GM21619 (cell line): ENCODE measurements around the gene NOP10.

ENCODE experiments used
- ATAC-seq: cut with Tn5 transposase; IDR thresholded peaks from one replicate; pipeline ENCODE4 v1.9.1; 2021; ENCODE audit not compliant: unreplicated experiment

The NOP10 gene

DNA sequence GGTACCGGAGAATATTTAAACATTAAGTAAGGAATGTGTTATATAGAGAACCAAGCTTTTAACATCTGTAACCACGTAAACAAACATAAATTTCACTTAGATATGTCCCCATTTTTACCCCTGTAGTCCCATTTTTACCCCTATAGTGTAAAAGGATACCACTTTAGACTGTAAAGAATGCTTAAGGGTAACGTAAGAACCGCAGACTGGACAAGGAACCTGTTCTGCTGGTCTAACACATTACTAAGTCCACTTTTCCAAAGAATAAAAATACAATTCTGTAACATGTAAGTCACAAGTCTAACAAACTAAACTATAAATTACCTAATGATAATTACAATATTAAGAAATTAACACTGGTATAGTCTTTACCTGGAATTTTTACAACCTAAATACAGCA is 8.3 kb downstream of the NOP10 start:
- ATAC-seq: no peak

DNA sequence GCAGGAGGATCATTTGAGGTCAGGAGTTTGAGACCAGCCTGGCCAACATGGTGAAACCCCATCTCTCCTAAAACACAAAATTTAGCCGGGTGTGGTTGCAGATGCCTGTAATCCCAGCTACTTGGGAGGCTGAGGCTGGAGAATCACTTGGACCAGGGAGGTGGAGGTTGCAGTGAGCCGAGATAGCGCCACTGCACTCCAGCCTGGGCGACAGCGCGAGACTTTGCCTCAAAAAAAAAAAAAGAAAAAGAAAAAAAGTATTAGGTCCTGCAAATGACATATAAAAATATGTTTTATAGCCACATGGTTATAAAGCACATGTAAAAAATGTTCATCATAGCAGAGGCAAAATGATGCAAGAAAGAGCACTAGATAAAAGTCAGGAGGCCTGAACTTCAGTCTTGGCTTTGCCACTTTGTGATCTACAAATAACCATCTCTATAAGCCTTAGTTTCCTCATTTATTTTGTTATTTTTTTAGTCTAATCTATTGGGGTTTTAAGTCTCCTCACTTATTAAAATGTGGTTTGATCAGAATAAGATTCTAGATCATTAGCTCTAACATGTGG is 10.3 kb downstream of the NOP10 start:
- ATAC-seq: no peak

DNA sequence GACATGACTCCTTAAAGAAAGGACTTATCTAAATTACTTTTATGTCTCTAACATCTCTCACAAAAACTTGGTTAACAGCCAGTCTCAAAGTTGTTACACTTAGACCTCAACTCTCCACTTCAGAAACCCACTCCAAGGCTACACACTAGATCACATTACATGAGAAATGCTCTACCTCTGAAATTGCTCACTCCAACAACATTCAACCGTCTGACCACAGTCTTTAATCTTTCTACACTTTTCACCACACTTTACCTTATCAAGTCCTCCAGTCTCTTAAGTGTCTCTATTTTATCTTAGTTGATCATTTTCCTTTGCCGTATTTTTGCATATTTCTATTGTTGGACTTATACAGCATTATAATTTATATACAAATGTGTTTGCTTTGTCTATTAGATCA is 11.1 kb downstream of the NOP10 start:
- ATAC-seq: no peak

DNA sequence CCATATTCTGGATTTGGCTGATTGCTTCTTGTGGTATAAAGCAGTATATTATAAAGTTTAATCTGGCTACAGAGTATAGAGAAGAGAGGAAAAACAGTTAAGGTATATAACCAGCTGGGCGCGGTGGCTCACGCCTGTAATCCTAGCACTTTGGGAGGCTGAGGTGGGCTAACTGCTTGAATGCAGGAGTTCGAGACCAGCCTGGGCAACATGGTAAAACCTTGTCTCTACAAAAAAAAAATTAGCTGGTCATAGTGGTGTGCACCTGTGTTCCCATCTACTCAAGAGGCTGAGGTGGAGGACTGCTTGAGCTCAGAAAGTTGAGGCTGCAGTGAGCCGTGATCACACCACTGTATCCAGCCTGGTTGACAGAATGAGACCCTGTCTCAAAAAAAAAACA is 12.7 kb downstream of the NOP10 start:
- no peak for ATAC-seq

DNA sequence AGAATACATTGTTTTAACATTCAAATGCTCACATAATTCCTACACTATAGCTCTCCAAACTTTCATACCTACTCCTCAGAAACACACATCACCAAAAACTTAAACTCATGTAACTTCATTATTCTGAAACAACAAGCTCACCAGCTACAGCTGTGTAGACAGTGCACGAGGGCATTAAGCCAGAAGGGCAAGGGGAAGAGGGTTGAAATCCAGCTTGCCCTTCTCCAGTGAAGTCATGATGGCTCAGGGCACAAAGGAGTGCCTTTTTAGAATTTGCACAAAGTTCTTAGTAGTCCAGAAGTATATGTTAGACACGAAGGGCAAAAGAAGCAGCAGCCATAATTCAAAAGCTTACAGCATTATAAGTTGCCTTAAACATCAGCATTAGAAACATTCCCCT is 13.9 kb downstream of the NOP10 start:
- ATAC-seq: no peak

DNA sequence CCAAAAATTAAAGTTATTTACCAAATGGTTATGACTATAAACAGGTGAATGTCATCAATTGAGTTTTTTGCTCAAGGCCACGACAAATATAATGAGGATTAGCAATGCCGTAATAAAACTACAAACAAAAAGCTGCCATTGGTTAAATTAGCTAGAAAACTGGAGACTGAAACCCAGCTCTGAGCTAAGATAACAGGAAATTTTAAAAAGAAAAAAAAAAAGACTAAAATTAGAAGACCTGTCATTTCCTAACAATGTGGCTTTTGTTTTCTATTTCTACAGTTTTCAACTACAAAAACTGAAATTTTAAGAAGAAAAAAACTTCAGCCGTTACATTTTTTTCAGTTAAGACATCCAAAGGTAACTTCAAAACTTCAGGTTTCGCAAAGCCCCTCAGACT is 15.0 kb downstream of the NOP10 start:
- no peak for ATAC-seq

DNA sequence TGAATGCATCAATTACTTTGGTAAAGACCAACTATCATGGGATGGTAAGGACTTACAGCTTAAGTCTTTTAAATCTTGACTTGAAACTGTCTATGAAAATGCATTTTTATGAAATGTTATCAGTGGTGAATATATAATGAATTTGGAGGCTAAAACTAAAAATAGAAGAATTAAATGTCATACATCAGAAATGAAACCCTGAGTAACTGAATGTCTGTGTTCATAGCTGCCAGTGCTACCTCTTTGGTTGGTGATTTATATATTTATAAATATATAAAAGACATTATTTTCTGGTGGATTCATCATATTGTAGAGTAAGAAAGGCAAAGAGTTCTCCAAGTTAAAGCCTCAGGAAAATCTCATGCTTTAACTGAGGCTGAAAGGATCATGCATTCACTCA is 17.6 kb downstream of the NOP10 start:
- ATAC-seq: no peak

DNA sequence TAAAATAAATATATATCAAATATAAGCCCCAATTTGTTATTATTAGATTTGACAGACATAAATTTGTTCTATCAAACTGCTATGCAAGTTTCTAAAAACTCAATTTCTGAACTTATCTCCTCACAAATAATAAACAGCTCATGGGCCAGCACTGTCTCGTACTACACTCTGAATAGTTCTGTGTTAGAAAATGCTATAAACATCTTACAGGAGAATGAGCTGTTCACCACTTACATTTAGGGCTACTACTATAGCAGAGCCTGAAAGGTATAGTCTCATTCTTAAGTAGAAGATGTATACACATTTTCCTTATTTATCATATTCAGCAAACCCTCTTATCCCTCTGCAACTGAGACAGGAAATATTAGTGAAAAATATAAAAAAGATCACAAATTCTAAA is 18.0 kb downstream of the NOP10 start:
- ATAC-seq: no peak

DNA sequence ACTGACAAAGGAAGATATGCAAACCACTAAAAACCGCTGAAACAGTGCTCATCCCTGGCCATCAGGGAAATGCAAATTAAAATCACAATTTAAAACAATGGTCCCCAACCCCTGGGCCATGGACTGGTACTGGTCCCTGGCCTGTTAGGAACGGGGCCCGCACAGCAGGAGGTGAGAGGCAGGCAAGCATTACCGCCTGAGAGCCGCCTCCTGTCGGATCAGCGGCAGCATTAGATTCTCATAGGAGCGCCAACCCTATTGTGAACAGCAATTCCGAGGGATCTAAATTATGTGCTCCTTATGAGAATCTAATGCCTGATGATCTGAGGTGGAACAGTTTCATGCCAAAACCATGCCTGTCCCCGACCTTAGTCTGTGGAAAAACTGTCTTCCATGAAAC is 19.7 kb downstream of the NOP10 start:
- no peak for ATAC-seq

DNA sequence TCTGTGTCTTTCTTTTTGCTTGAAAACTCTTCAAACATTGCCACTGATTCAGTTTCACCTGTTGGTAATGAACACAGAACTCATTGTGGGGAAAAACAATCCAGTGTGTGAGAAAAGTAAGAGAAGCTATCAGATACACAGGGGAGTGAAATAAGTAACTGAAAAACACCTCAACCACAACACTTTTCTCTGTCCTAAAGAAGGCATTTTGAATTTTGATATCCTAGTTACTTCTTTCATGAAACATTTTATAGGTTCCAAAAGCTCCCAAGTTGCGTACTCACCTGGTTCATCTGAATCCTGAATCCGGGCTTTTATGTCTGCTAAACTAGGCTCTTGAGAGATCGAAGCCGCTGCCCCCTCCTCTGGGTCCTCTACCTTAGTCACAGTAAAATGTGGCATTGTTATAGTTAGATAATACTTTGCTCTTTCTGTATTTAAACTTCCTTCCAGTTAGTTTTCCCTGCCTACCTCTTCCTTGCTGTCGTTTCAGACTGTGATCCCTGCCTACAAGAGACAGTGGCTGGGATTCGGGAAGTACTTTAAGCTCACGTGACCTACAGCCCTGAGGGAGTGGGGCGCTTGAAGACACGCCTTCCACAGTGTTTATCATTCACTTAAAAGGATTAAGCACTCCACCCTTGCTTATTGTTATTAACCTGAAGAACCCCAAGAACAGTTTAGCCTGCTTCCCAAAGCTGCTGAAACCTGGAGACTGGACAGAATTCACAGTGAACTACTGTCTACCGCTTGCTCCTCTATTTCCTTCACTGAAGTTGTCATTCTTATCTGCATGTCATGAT is 24.5 kb downstream of the NOP10 start:
- ATAC-seq: peak; percentile 62

DNA sequence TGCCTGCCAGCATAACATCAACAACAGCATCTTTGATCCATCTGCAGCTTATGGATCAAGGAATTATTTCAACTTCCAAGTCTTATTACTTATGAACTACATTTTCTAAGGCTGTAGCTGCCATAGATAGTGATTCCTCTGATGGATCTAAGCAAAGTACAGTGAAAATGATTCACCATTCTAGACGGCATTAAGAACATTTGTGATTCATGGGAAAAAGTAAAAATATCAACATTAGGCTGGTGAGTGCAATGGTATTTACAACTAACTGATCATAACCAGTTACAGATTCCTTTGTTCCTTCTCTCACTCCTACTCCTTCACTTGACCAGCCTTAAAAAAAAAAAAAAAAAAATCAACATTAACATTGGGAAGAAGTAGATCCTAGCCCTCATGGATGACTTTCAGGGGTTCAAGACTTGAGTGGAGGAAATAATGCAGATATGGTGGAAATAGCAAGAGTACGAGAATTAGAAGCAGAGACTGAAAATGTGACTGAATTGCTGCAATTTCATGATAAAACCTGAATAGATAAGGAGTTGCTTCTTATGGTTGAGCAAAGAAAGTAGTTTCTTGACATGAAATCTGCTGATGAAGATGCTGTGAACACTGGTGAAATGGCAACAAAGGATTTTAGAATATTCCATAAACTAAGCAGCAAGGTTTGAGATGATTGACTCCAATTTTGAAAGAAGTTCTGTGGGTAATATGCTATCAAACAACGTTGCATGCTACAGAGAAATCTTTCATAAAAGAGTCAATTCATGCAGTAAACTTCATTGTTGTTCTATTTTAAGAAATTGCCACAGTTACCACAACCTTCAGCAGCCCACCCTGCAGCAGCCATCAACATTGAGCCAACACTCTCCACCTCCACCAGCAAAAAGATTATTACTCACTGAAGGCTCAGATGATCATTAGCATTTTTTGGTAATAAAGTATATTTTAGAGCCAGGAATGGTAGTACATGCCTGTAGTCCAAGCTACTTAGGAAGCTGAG is 28.1 kb downstream of the NOP10 start:
- no peak for ATAC-seq

DNA sequence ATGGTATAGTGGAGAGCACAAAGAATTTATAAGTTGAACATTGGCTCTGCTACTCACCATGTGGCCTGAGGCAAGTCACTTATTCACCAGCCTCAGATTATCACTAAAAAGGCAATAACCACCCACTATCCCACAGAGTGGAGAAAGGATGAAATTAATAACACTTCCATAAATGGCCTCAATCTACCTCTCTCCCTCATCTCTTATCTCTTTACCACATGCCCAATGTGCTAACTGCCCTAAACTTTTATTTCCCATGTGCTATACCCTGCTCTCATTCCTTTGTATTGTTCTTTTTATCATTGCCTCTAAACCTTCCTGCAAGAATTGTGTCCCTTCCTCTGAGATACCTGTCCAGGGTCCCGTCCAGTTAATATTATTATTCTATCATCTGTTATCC is 31.4 kb downstream of the NOP10 start:
- ATAC-seq: no peak

DNA sequence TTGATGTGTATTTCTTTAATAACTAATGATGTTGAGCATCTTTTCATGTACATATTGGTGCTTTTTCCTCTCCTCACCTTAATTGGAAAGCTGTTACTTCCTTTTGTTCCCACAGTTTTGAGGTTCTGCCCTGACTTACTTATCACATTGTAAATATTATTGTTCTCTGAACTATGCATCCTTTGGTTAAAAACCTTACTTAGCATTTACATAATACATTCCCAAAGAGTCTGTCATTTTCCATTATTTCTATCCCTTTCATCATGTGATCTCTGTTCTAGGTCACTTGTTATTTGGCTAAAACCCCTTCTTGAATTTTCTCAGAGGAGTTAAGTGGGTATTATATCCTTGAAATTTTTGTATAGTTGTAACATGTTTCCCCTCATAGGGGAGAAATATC is 38.3 kb downstream of the NOP10 start:
- no peak for ATAC-seq

DNA sequence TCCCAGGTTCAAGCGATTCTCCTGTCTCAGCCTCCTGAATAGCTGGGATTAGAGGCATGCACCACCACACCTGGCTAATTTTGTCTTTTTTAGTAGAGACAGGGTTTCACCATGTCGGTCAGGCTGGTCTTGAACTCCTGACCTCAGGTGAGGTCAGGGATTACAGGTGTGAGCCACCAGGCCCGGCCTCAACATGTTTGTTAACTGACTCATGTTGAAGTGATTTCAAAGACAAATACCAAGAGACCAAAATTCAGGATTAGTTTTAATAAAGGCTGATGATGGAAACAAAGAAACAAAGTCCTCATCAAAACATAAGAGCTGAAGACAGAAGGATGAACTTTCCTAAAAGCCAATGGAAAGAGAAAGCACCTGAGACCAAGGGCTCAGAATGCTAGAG is 41.9 kb downstream of the NOP10 start:
- ATAC-seq: no peak

DNA sequence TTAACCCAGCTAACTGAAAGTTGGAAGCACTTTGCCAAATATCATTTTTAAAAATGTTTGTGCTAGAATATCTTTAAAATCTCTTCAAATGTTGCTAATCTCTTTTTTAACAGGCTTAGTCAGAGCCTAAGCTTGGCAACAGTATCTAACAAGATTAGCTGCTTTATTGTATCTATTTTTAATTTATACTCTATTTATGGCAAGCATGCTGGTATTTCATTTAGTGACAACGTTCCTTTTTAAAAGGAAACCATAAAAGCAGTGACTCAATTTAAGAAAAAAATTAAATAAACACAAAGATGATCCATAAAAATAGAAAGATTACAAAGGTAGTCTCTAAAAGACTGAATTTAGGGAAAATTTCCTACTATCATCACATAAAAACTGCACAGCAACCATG is 45.9 kb downstream of the NOP10 start:
- ATAC-seq: no peak

DNA sequence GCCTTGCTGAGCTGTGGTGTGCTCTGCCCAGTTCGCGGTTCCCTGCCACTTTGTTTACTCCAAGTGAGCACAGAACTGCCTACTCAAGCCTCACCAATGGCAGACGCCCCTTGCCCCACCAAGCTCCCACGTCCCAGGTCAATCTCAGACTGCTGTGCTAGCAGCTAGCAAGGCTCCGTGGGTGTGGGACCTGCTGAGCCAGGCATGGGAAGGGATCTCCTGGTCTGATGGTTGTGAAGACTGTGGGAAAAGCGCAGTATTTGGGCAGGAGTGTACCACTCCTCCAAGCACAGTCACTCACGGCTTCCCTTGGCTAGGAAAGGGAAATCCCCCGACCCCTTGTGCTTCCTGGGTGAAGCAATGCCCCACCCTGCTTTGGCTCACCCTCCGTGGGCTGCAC is 50.3 kb downstream of the NOP10 start:
- no peak for ATAC-seq
